MCF 10A (cell line): Measurements from ENCODE around the gene RASA1. TPM values are rescaled to one million over a fixed set of nuclear protein-coding genes. Genes with fewer than 3 reads are reported as not detected.
"Not testable (repeated sequence)": the region's sequence is repeated elsewhere in the genome, so short reads cannot be mapped to it uniquely, and the experiment has no call there.

ENCODE experiments used
- BruUV-seq: library from RNA; stranded (reverse); fragments of 400-500 nt; replicated peaks from 2 replicates; lab custom pipeline; 2021; lab: Mats Ljungman, UMichigan
- CTCF ChIA-PET: fragments of 300-600 bp; sonication (Branson Sonifier 250); formaldehyde crosslinking; extraction: SDS; loops from one replicate; lab custom pipeline; 2021; ENCODE audit warnings: antibody characterized with exemption, inconsistent platforms; lab: Yijun Ruan, JAX
- POLR2A ChIA-PET: fragments of 300-600, 350-650 bp; sonication (Branson Sonifier 250); formaldehyde crosslinking; extraction: SDS; loops from one replicate; lab custom pipeline; 2020; ENCODE audit warnings: antibody characterized with exemption, inconsistent platforms; lab: Yijun Ruan, JAX
- DNase-seq: peaks from one replicate; pipeline ENCODE4 v3.0.0-alpha.2; 2018; ENCODE audit not compliant: unreplicated experiment
- H3K27ac Mint-ChIP-seq: one replicate; pipeline ENCODE4 v1.8.0; 2022; ENCODE audit warnings: mild to moderate bottlenecking, low read depth, mixed read lengths; ENCODE audit not compliant: unreplicated experiment
- H3K27me3 Mint-ChIP-seq: one replicate; pipeline ENCODE4 v1.8.0; 2022; ENCODE audit warnings: mixed read lengths; ENCODE audit not compliant: insufficient read depth, unreplicated experiment
- H3K36me3 Mint-ChIP-seq: one replicate; pipeline ENCODE4 v1.8.0; 2022; ENCODE audit warnings: mild to moderate bottlenecking, moderate library complexity, mixed read lengths; ENCODE audit not compliant: insufficient read depth, unreplicated experiment
- H3K4me1 Mint-ChIP-seq: one replicate; pipeline ENCODE4 v1.8.0; 2022; ENCODE audit warnings: mixed read lengths; ENCODE audit not compliant: insufficient read depth, unreplicated experiment
- H3K4me3 Mint-ChIP-seq: one replicate; pipeline ENCODE4 v1.8.0; 2022; ENCODE audit warnings: mild to moderate bottlenecking, moderate library complexity, mixed read lengths; ENCODE audit not compliant: unreplicated experiment
- H3K9me3 Mint-ChIP-seq: one replicate; pipeline ENCODE4 v1.8.0; 2022; ENCODE audit warnings: mixed read lengths; ENCODE audit not compliant: unreplicated experiment
- CTCF ChIP-seq: fragments of 200-600 bp; IDR thresholded peaks from one replicate; pipeline ENCODE4 v1.8.0; 2022; ENCODE audit warnings: antibody characterized with exemption, mild to moderate bottlenecking; ENCODE audit not compliant: unreplicated experiment
- intact Hi-C: fragments of 100-400 bp; cut with micrococcal nuclease; formaldehyde crosslinking; loops from 2 replicates; pipeline ENCODE4 v1.14.1; 2022
- total RNA-seq: library from RNA; stranded (reverse); gene quantifications from 2 replicates; pipeline ENCODE4 v1.2.3, GENCODE V29; 2022

The RASA1 gene
- total RNA-seq, 1 experiment from 2014 or later, result 68.6 TPM

GRCh38 chr5:87268126-87268969 lies 665 bp downstream of the RASA1 start:
- peaks cover 10% of the 10 kb centered on the region for H3K4me1 Mint-ChIP-seq
- ChIA-PET POLR2A (interaction anchor here (0.6 to 3.0 kb wide), 39 partner anchors 8 to 650 kb away, joined by 3 to 23 read pairs (median 5); partner anchors contain the start of genes CCNH and COX7C), CTCF (interaction anchor here (0.9 to 1.3 kb wide), 3 partner anchors 29 to 198 kb away, joined by 3 to 5 read pairs (median 4); no protein-coding TSS in a partner anchor)
- peaks cover 12% of the 10 kb centered on the region for H3K36me3 Mint-ChIP-seq
- BruUV-seq, result no TSS peak
- TF ChIP-seq CTCF, result no peak
- peak; percentile 62 for DNase-seq
- H3K27ac Mint-ChIP-seq, result peak overlapping the region; percentile 92
- H3K27me3 Mint-ChIP-seq, result no peaks in the 10 kb centered on the region
- intact Hi-C loops, result loop anchor here (1.0 to 5.0 kb wide), 3 partner anchors 94 to 147 kb away; no protein-coding TSS in a partner anchor
- H3K4me3 Mint-ChIP-seq, result peak overlapping the region; percentile 95
- H3K9me3 Mint-ChIP-seq, result no peaks in the 10 kb centered on the region

DNA sequence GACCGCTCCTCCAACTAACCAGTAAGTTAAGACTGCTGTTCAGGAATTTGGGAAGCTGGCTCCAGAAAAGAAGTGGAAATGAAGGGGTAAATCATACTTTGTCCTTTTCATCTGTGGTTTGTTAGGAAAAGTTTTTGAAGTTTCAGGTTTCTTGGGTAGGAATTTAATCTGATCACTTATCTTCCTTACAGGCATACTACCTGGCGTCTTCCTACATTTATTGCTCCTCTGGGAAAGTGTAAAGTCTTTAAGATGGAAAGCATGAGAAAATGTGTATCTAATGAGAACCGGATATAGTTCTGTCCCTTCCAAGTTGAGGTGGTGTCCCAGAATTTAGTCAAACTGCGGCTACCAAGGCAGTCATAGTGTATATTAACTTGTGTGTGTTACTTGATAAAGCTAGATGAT lies 1.3 kb downstream of the RASA1 start:
- intact Hi-C loops, result loop anchor here (1.0 to 5.0 kb wide), 4 partner anchors 93 to 199 kb away; no protein-coding TSS in a partner anchor
- Mint-ChIP-seq H3K9me3 (no peaks in the 10 kb centered on the region), H3K36me3 (peaks cover 12% of the 10 kb centered on the region), H3K27ac (peak overlapping the region; percentile 92), H3K27me3 (no peaks in the 10 kb centered on the region), H3K4me3 (peak overlapping the region; percentile 95), H3K4me1 (peaks cover 10% of the 10 kb centered on the region)
- TF ChIP-seq CTCF, result no peak
- POLR2A ChIA-PET, result interaction anchor here (0.6 to 3.0 kb wide), 26 partner anchors 11 to 651 kb away, joined by 3 to 23 read pairs (median 4); partner anchors contain the start of genes CCNH and COX7C
- no peak for DNase-seq
- TSS peak; percentile 77 for BruUV-seq
- CTCF ChIA-PET, result interaction anchor here (0.9 to 1.3 kb wide), 3 partner anchors 15 to 199 kb away, joined by 3 to 4 read pairs (median 3); no protein-coding TSS in a partner anchor

- H3K27me3 Mint-ChIP-seq, intact Hi-C loops, H3K9me3 Mint-ChIP-seq, POLR2A ChIA-PET, DNase-seq, H3K4me3 Mint-ChIP-seq, BruUV-seq, CTCF ChIA-PET, H3K27ac Mint-ChIP-seq: not testable (repeated sequence)
- Mint-ChIP-seq H3K36me3 (peaks cover 18% of the 10 kb centered on the region), H3K4me1 (peaks cover 19% of the 10 kb centered on the region)
Observed at GRCh38 chr5:87270888-87271287, 3.2 kb downstream of the RASA1 start.

DNA sequence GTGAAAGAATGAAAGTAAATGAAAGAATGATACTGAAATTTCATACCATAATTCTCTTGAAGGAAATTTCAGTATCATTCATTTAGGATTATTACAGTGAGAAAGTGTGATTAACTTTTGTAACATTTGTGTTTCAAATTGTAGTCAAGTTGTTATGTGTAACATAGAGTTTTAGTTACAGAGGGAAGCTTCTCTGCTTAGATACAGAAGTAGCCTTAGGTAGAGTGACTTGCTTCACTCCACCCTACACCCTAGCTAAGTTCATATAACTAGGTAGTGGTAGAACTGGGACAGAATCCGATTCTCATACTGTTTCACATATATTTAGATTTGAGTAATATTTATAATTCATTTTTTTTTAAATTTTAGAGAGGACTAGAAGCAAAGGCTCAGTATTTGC lies 9.0 kb downstream of the RASA1 start:
- DNase-seq, result no peak
- H3K27ac Mint-ChIP-seq, result no peak overlapping the region
- peaks cover 24% of the 10 kb centered on the region for H3K4me1 Mint-ChIP-seq
- POLR2A ChIA-PET, result interaction anchor here (1.3 kb wide), 1 partner anchor 9 kb away, joined by 7 read pairs; the partner anchor contains the start of gene RASA1
- H3K27me3 Mint-ChIP-seq, result no peaks in the 10 kb centered on the region
- CTCF ChIA-PET, result interaction anchor here (0.7 kb wide), 1 partner anchor 207 kb away, joined by 4 read pairs; no protein-coding TSS in a partner anchor
- H3K9me3 Mint-ChIP-seq, result no peaks in the 10 kb centered on the region
- no peak overlapping the region for H3K4me3 Mint-ChIP-seq
- no peak for TF ChIP-seq CTCF
- intact Hi-C loops, result no loop called here
- no TSS peak for BruUV-seq
- H3K36me3 Mint-ChIP-seq, result peaks cover 28% of the 10 kb centered on the region
